GM23338 (cell line): ENCODE data around the gene SLC25A26. TPM values are rescaled to one million over a fixed set of nuclear protein-coding genes. Genes with fewer than 3 reads are reported as not detected.

Source experiments
- ATAC-seq: fragments of 200-7000 bp; cut with Tn5 transposase; 3 replicates; pipeline ENCODE4 v1.9.1; 2020
- DNase-seq: peaks from one replicate; pipeline ENCODE4 v3.0.0-alpha.2; 2015; ENCODE audit warnings: low spot score
- H2AFZ ChIP-seq: fragments of 200-600 bp; sonication (generic); 2 replicates; pipeline ENCODE4 v1.8.0; 2016; ENCODE audit warnings: antibody characterized with exemption, mild to moderate bottlenecking, moderate library complexity
- H3F3A ChIP-seq: fragments of 200-600 bp; sonication (generic); replicated peaks from 2 replicates; pipeline ENCODE4 v1.8.0; 2017; ENCODE audit warnings: antibody characterized with exemption, mixed run types, low read depth
- H3K27ac ChIP-seq: fragments of 200-600 bp; sonication (generic); 2 replicates; pipeline ENCODE4 v1.6.1; 2016; ENCODE audit warnings: low read depth
- H3K27me3 ChIP-seq: fragments of 200-600 bp; sonication (generic); 2 replicates; pipeline ENCODE4 v1.8.0; 2016; ENCODE audit warnings: mild to moderate bottlenecking, mixed run types, moderate library complexity; ENCODE audit not compliant: insufficient read depth
- H3K36me3 ChIP-seq: fragments of 200-600 bp; sonication (generic); 2 replicates; pipeline ENCODE4 v1.8.0; 2016; ENCODE audit warnings: mild to moderate bottlenecking; ENCODE audit not compliant: insufficient read depth
- H3K4me1 ChIP-seq: fragments of 200-600 bp; sonication (generic); 2 replicates; pipeline ENCODE4 v1.8.0; 2016; ENCODE audit warnings: mild to moderate bottlenecking, moderate library complexity; ENCODE audit not compliant: insufficient read depth
- H3K4me2 ChIP-seq: fragments of 200-600 bp; sonication (generic); 2 replicates; pipeline ENCODE4 v1.7.1; 2017; ENCODE audit warnings: mixed run types
- H3K4me3 ChIP-seq: fragments of 200-600 bp; sonication (generic); 2 replicates; pipeline ENCODE4 v1.6.1; 2016; ENCODE audit warnings: mixed run types
- H3K79me2 ChIP-seq: fragments of 200-600 bp; sonication (generic); replicated peaks from 2 replicates; pipeline ENCODE4 v1.8.0; 2017; ENCODE audit warnings: mild to moderate bottlenecking; ENCODE audit not compliant: insufficient read depth
- H3K9me2 ChIP-seq: fragments of 200-600 bp; sonication (generic); 2 replicates; pipeline ENCODE4 v1.8.0; 2017; ENCODE audit not compliant: insufficient read depth
- H4K20me1 ChIP-seq: fragments of 200-600 bp; sonication (generic); replicated peaks from 2 replicates; pipeline ENCODE4 v1.8.0; 2017; ENCODE audit warnings: mild to moderate bottlenecking; ENCODE audit not compliant: insufficient read depth
- H3K27ac Mint-ChIP-seq: 2 replicates; pipeline ENCODE4 v1.8.0; 2020; ENCODE audit warnings: inconsistent platforms, mild to moderate bottlenecking, moderate library complexity, mixed read lengths
- H3K27me3 Mint-ChIP-seq: 3 replicates; pipeline ENCODE4 v1.8.0; 2022; ENCODE audit warnings: low read depth, mild to moderate bottlenecking, moderate library complexity, mixed read lengths, inconsistent platforms; ENCODE audit not compliant: insufficient read depth, poor library complexity
- H3K36me3 Mint-ChIP-seq: 3 replicates; pipeline ENCODE4 v1.8.0; 2021; ENCODE audit warnings: low read depth, mild to moderate bottlenecking, inconsistent platforms, moderate library complexity, mixed read lengths
- H3K4me1 Mint-ChIP-seq: 3 replicates; pipeline ENCODE4 v1.8.0; 2020; ENCODE audit warnings: mild to moderate bottlenecking, inconsistent platforms, mixed read lengths
- H3K4me3 Mint-ChIP-seq: 3 replicates; pipeline ENCODE4 v1.8.0; 2021; ENCODE audit warnings: moderate library complexity, mild to moderate bottlenecking, inconsistent platforms, mixed read lengths
- H3K9me3 Mint-ChIP-seq: 3 replicates; pipeline ENCODE4 v1.8.0; 2020; ENCODE audit warnings: moderate library complexity, mild to moderate bottlenecking, inconsistent platforms, mixed read lengths
- CREB1 ChIP-seq: fragments of 250-450 bp; sonication (Bioruptor Pico); IDR thresholded peaks from 2 replicates; pipeline ENCODE4 v1.5.0; 2020; ENCODE audit warnings: low read depth, mild to moderate bottlenecking, moderate library complexity
- CTCF ChIP-seq, 2 experiments: fragments of 200-600 bp in 1 of 2; sonication (generic) in 1 of 2; conservative IDR thresholded peaks; 2 replicates each; pipeline versions ENCODE4 v1.5.1 to v1.6.1; 2016 to 2017; ENCODE audit warnings: antibody characterized with exemption in 2 of 2, low read depth in 2 of 2, mild to moderate bottlenecking in 2 of 2, moderate library complexity in 1 of 2
- ETS1 ChIP-seq: IDR thresholded peaks from 2 replicates; pipeline ENCODE4 v1.6.1; 2016; ENCODE audit warnings: antibody characterized with exemption
- EZH2phosphoT487 ChIP-seq: fragments of 200-600 bp; sonication (generic); IDR thresholded peaks from one replicate; pipeline ENCODE4 v1.8.1; 2018; ENCODE audit warnings: antibody characterized with exemption; ENCODE audit not compliant: unreplicated experiment
- JUNB ChIP-seq: IDR thresholded peaks from one replicate; pipeline ENCODE4 v1.6.1; 2016; ENCODE audit warnings: antibody characterized with exemption; ENCODE audit not compliant: unreplicated experiment
- POLR2AphosphoS5 ChIP-seq: IDR thresholded peaks from 2 replicates; pipeline ENCODE4 v1.6.1; 2016; ENCODE audit warnings: antibody characterized with exemption, low read depth
- REST ChIP-seq: IDR thresholded peaks from one replicate; pipeline ENCODE4 v1.6.1; 2018; ENCODE audit warnings: antibody characterized with exemption; ENCODE audit not compliant: unreplicated experiment
- STAT1 ChIP-seq: IDR thresholded peaks from one replicate; pipeline ENCODE4 v1.6.1; 2016; ENCODE audit warnings: antibody characterized with exemption; ENCODE audit not compliant: unreplicated experiment
- polyA plus RNA-seq: library from polyadenylated mRNA; unstranded; fragments of >200 nt; fragmentation: Nextera tagmentation; extraction: Ambion mirVana; gene quantifications from 2 replicates; pipeline ENCODE4 v1.2.1, GENCODE V29; 2016
- total RNA-seq: library from RNA; depleted of rRNA; stranded (reverse); fragments of >200 nt; shearing (Covaris generic); gene quantifications from 2 replicates; pipeline ENCODE4 v1.2.3, GENCODE V29; 2014

The SLC25A26 gene
- total and polyA plus RNA-seq, 2 experiments from 2014 or later, result 24.8 to 40.2 TPM

GRCh38 chr3:66320390-66320789 lies 99.6 kb downstream of the SLC25A26 start:
- Histone ChIP-seq H3K79me2 (peaks cover under 1% of the 10 kb centered on the region; the same call in 1 of the 2 replicates), H3K36me3 (no peaks in the 10 kb centered on the region), H3K4me1 (peaks cover 20% of the 10 kb centered on the region), H3K27me3 (no peaks in the 10 kb centered on the region), H3K27ac (no peak overlapping the region), H3K9me2 (no peaks in the 10 kb centered on the region), H3K4me3 (no peak overlapping the region), H3K4me2 (0 out of 2 replicates have a peak overlapping the region, but pooled peaks have one; percentile 19), H2AFZ (no peak overlapping the region), H3F3A (no peaks in the 10 kb centered on the region), H4K20me1 (no peaks in the 10 kb centered on the region)
- Mint-ChIP-seq H3K4me3 (no peak overlapping the region), H3K9me3 (no peaks in the 10 kb centered on the region; the same call in 2 of the 3 replicates), H3K4me1 (peaks cover 27% of the 10 kb centered on the region), H3K27me3 (no peaks in the 10 kb centered on the region), H3K36me3 (no peaks in the 10 kb centered on the region), H3K27ac (no peak overlapping the region)
- no peak for ATAC-seq
- no peak for DNase-seq
- TF ChIP-seq EZH2phosphoT487 (no peak), POLR2AphosphoS5 (no peak), STAT1 (no peak), JUNB (no peak)

- Histone ChIP-seq H3K27ac (no peak overlapping the region), H3K4me2 (no peak overlapping the region), H3K27me3 (no peaks in the 10 kb centered on the region), H3K4me3 (no peak overlapping the region), H3K4me1 (peaks cover 20% of the 10 kb centered on the region), H3K36me3 (no peaks in the 10 kb centered on the region), H3K79me2 (no peaks in the 10 kb centered on the region; the same call in 1 of the 2 replicates), H4K20me1 (no peaks in the 10 kb centered on the region), H3F3A (no peaks in the 10 kb centered on the region), H3K9me2 (no peaks in the 10 kb centered on the region), H2AFZ (no peak overlapping the region)
- Mint-ChIP-seq H3K4me3 (no peak overlapping the region), H3K27me3 (no peaks in the 10 kb centered on the region), H3K4me1 (peaks cover 27% of the 10 kb centered on the region), H3K27ac (no peak overlapping the region), H3K9me3 (no peaks in the 10 kb centered on the region; the same call in 2 of the 3 replicates), H3K36me3 (no peaks in the 10 kb centered on the region)
- ATAC-seq (no peak), DNase-seq (no peak)
- no peak for TF ChIP-seq EZH2phosphoT487
These were observed 101.6 kb downstream of the SLC25A26 start for GRCh38 chr3:66322436-66322835.

GRCh38 chr3:66326340-66326739 lies 105.5 kb downstream of the SLC25A26 start:
- Mint-ChIP-seq H3K27me3 (no peaks in the 10 kb centered on the region), H3K36me3 (no peaks in the 10 kb centered on the region), H3K4me3 (no peak overlapping the region), H3K9me3 (no peaks in the 10 kb centered on the region), H3K4me1 (peaks cover 15% of the 10 kb centered on the region), H3K27ac (no peak overlapping the region)
- Histone ChIP-seq H3K27me3 (no peaks in the 10 kb centered on the region), H3K36me3 (no peaks in the 10 kb centered on the region), H3K27ac (no peak overlapping the region), H2AFZ (no peak overlapping the region), H3K4me1 (peaks cover 7% of the 10 kb centered on the region), H3K4me2 (no peak overlapping the region), H4K20me1 (no peaks in the 10 kb centered on the region), H3K79me2 (no peaks in the 10 kb centered on the region; the same call in 1 of the 2 replicates), H3F3A (no peaks in the 10 kb centered on the region), H3K4me3 (no peak overlapping the region), H3K9me2 (no peaks in the 10 kb centered on the region)
- DNase-seq, result no peak
- ATAC-seq, result no peak; the same call in 2 of the 3 replicates
- TF ChIP-seq CTCF (conservative IDR thresholded peaks at IDR 0.05; ENCODE audit: low read depth in 2 of 2) (no peak), REST (no peak), STAT1 (no peak), ETS1 (no peak), EZH2phosphoT487 (no peak), CREB1 (CRISPR knock-in tag) (no peak)
